Mesothelial cell of epicardium (in vitro differentiated cells): ENCODE results near the gene SETD7. TPM values are rescaled to one million over a fixed set of nuclear protein-coding genes. Genes with fewer than 3 reads are reported as not detected.

Source experiments
- DNase-seq, 2 experiments: peaks; one replicate each; pipeline ENCODE4 v3.0.0; 2021; ENCODE audit warnings: low spot score in 2 of 2; ENCODE audit not compliant: unreplicated experiment in 2 of 2
- H3K27ac Mint-ChIP-seq: 2 replicates; pipeline ENCODE4 v1.8.0; 2021; ENCODE audit warnings: mixed read lengths
- H3K27me3 Mint-ChIP-seq: 2 replicates; pipeline ENCODE4 v1.8.0; 2021; ENCODE audit warnings: low read depth, mixed read lengths
- H3K36me3 Mint-ChIP-seq: 2 replicates; pipeline ENCODE4 v1.8.0; 2021; ENCODE audit warnings: mixed read lengths
- H3K4me1 Mint-ChIP-seq: 2 replicates; pipeline ENCODE4 v1.8.0; 2021; ENCODE audit warnings: mixed read lengths
- H3K4me3 Mint-ChIP-seq: 2 replicates; pipeline ENCODE4 v1.8.0; 2021; ENCODE audit warnings: mild to moderate bottlenecking, moderate library complexity, mixed read lengths
- H3K9me3 Mint-ChIP-seq: 2 replicates; pipeline ENCODE4 v1.8.0; 2021; ENCODE audit warnings: mixed read lengths
- CTCF ChIP-seq: fragments of 200-600 bp; sonication (generic); IDR thresholded peaks from one replicate; pipeline ENCODE4 v1.5.0; 2021; ENCODE audit warnings: antibody characterized with exemption; ENCODE audit not compliant: unreplicated experiment
- total RNA-seq: library from RNA; stranded (reverse); gene quantifications from 3 replicates; pipeline ENCODE4 v1.2.1, GENCODE V29; 2021

The SETD7 gene
- total RNA-seq, 1 donor from 2014 or later = 18.0 TPM

GRCh38 chr4:139540632-139541031 lies 15.4 kb downstream of the SETD7 start:
- H3K4me3 Mint-ChIP-seq = no peak overlapping the region
- no peak for TF ChIP-seq CTCF
- no peak for DNase-seq

GRCh38 chr4:139540161-139540560 lies 15.9 kb downstream of the SETD7 start:
- Mint-ChIP-seq H3K27ac (no peak overlapping the region), H3K4me1 (no peaks in the 10 kb centered on the region), H3K27me3 (no peaks in the 10 kb centered on the region), H3K9me3 (no peaks in the 10 kb centered on the region), H3K4me3 (no peak overlapping the region), H3K36me3 (peaks cover 32% of the 10 kb centered on the region)
- no peak for TF ChIP-seq CTCF
- DNase-seq = no peak

More at GRCh38 chr4:139540632-139541031, 15.4 kb downstream of the SETD7 start:
- no peaks in the 10 kb centered on the region for H3K27me3 Mint-ChIP-seq
- H3K9me3 Mint-ChIP-seq = no peaks in the 10 kb centered on the region
- no peak overlapping the region for H3K27ac Mint-ChIP-seq
- peaks cover 32% of the 10 kb centered on the region for H3K36me3 Mint-ChIP-seq
- no peaks in the 10 kb centered on the region for H3K4me1 Mint-ChIP-seq

DNA sequence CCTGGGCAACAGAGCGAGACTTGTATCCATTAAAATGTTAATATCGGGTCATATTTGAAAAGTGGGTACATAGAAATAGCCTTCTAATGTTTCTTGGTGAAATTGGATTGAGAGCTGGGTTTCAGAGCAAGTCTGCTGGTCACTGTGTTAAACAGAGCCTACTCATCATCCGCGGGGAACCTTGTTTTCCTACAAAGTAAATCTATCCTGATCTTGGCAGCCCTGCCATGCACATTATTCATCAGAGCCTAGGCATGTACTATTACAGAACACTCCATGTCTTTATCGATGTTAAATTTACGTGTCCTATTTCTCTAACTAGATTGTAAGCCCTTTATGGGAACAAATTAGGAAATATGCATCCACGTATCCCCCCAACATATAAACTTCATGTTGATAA lies 18.7 kb downstream of the SETD7 start:
- DNase-seq = no peak
- Mint-ChIP-seq H3K9me3 (no peaks in the 10 kb centered on the region), H3K36me3 (peaks cover 31% of the 10 kb centered on the region), H3K4me1 (peaks cover 8% of the 10 kb centered on the region), H3K27me3 (no peaks in the 10 kb centered on the region), H3K27ac (no peak overlapping the region), H3K4me3 (no peak overlapping the region)
- TF ChIP-seq CTCF = no peak

DNA sequence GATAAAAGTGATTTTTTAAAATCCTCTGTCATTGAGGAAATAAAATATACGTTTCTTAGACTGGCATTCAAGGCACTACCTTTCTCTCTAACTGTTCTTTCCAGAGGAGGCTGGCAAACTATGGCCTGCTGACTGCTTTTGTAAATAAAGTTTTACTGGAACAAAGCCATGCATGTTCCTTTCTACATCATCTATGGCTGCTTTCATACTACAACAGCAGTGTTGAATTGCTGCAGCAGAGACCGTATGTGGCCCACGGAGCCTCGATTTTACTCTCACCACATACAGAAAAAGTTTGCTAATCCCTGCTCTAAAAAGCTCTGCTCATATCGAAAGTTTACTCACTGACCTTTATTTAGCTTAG lies 20.2 kb downstream of the SETD7 start:
- no peak for DNase-seq
- Mint-ChIP-seq H3K4me1 (peaks cover 8% of the 10 kb centered on the region), H3K27ac (no peak overlapping the region), H3K27me3 (no peaks in the 10 kb centered on the region), H3K36me3 (peaks cover 27% of the 10 kb centered on the region), H3K9me3 (no peaks in the 10 kb centered on the region), H3K4me3 (no peak overlapping the region)
- TF ChIP-seq CTCF = no peak

- Mint-ChIP-seq H3K36me3 (peaks cover 24% of the 10 kb centered on the region), H3K9me3 (no peaks in the 10 kb centered on the region), H3K4me3 (no peak overlapping the region), H3K27me3 (no peaks in the 10 kb centered on the region), H3K4me1 (peaks cover 8% of the 10 kb centered on the region), H3K27ac (no peak overlapping the region)
- no peak for DNase-seq
- no peak for TF ChIP-seq CTCF
Observed at GRCh38 chr4:139535228-139535870, 20.7 kb downstream of the SETD7 start.
